ENCODE data around the gene FAM184B. TPM values are rescaled to one million over a fixed set of nuclear protein-coding genes. Genes with fewer than 3 reads are reported as not detected.

FAM184B gene
- total RNA-seq, 4 donors from 2014 or later = not detected

- no peaks in the 10 kb centered on the region for H3K9me3 ChIP-seq
- TF ChIP-seq POLR2A (IDR thresholded peaks at IDR 0.05) (peak; percentile 15 to 88), CTCF (IDR thresholded peaks at IDR 0.05) (peak in 3 of 6 experiments; percentile 1 to 35 (median 35))
- no peaks in the 10 kb centered on the region for H3K27me3 ChIP-seq
- peak; percentile 97 to 98 for DNase-seq
- WGBS, 2 donors = 0% methylated on average over 40 to 46 of the region's 46 CpGs
- peak within 1 kb of the TSS; percentile 52 to 100 (median 56) for H3K4me3 ChIP-seq (replicated peaks in 1 of 3)
- no peaks in the 10 kb centered on the region for H3K36me3 ChIP-seq
- H3K27ac ChIP-seq = peak within 1 kb of the TSS; percentile 48 to 72 (median 48)
- intact Hi-C loops (cut with DNase I) = loop anchor here (5.0 kb wide), 1 partner anchor 32 kb away; no protein-coding TSS in a partner anchor
- H3K4me1 ChIP-seq = peaks cover 18 to 34% of the 10 kb centered on the region in 2 donors
Measured at GRCh38 chr4:17614416-17615299, 166.8 kb downstream of the FAM184B start, which contains the start of gene MED28. TSS of gene MED28 (plus strand) at chr4:17614641. CDS start at chr4:17614655, 14 bp downstream.

- Histone ChIP-seq H3K27ac (peak overlapping the region; percentile 48 to 72 (median 48)), H3K4me3 (replicated peaks in 1 of 3) (peak overlapping the region; percentile 52 to 100 (median 56)), H3K36me3 (no peaks in the 10 kb centered on the region), H3K4me1 (peaks cover 18 to 28% of the 10 kb centered on the region in 2 donors), H3K9me3 (no peaks in the 10 kb centered on the region), H3K27me3 (no peaks in the 10 kb centered on the region)
- peak; percentile 3 to 20 for DNase-seq
- intact Hi-C loops (cut with DNase I) = no loop called here
- TF ChIP-seq POLR2A (IDR thresholded peaks at IDR 0.05) = no peak
- TF ChIP-seq CTCF (IDR thresholded peaks at IDR 0.05) = no peak
- 3 to 4% methylated on average over 23 of the region's 23 CpGs for WGBS, 2 donors
Measured at GRCh38 chr4:17613761-17614415, 167.5 kb downstream of the FAM184B start.

GRCh38 chr4:17605236-17605635, 176.2 kb downstream of the FAM184B start:
- Histone ChIP-seq H3K27me3 (no peaks in the 10 kb centered on the region), H3K36me3 (peaks cover 5 to 32% of the 10 kb centered on the region in 2 donors), H3K9me3 (no peaks in the 10 kb centered on the region), H3K4me3 (replicated peaks in 1 of 3) (no peak overlapping the region), H3K4me1 (no peaks in the 10 kb centered on the region), H3K27ac (no peak overlapping the region)
- TF ChIP-seq POLR2A (IDR thresholded peaks at IDR 0.05) = no peak
- no peak for TF ChIP-seq CTCF (IDR thresholded peaks at IDR 0.05)
- no peak for DNase-seq
- 84 to 90% methylated on average over 3 of the region's 3 CpGs for WGBS, 2 donors
- intact Hi-C loops (cut with DNase I) = no loop called here

GRCh38 chr4:17599826-17600225, 181.6 kb downstream of the FAM184B start:
- Histone ChIP-seq H3K27ac (no peak overlapping the region), H3K4me3 (replicated peaks in 1 of 3) (no peak overlapping the region), H3K27me3 (no peaks in the 10 kb centered on the region), H3K4me1 (no peaks in the 10 kb centered on the region), H3K36me3 (peaks cover 24 to 41% of the 10 kb centered on the region in 2 donors), H3K9me3 (no peaks in the 10 kb centered on the region)
- DNase-seq = no peak
- intact Hi-C loops (cut with DNase I) = no loop called here
- TF ChIP-seq CTCF (IDR thresholded peaks at IDR 0.05) = no peak
- no peak for TF ChIP-seq POLR2A (IDR thresholded peaks at IDR 0.05)
- 94 to 96% methylated on average over 1 of the region's 1 CpG for WGBS, 2 donors
